Stimulated activated CD8-positive, alpha-beta memory T cell treated with anti-CD3 and anti-CD28 coated beads, Interleukin-12 subunit alpha, Interleukin-12 subunit beta, amount 100 ng/mL, for 1 hour (primary cell): ENCODE results near the gene COG4.
"Not testable (repeated sequence)": the region's sequence is repeated elsewhere in the genome, so short reads cannot be mapped to it uniquely, and the experiment has no call there.

ENCODE experiments used
- DNase-seq: peaks from one replicate; pipeline ENCODE4 v3.0.0-alpha.2; 2020; ENCODE audit warnings: low read depth

Gene COG4

DNA sequence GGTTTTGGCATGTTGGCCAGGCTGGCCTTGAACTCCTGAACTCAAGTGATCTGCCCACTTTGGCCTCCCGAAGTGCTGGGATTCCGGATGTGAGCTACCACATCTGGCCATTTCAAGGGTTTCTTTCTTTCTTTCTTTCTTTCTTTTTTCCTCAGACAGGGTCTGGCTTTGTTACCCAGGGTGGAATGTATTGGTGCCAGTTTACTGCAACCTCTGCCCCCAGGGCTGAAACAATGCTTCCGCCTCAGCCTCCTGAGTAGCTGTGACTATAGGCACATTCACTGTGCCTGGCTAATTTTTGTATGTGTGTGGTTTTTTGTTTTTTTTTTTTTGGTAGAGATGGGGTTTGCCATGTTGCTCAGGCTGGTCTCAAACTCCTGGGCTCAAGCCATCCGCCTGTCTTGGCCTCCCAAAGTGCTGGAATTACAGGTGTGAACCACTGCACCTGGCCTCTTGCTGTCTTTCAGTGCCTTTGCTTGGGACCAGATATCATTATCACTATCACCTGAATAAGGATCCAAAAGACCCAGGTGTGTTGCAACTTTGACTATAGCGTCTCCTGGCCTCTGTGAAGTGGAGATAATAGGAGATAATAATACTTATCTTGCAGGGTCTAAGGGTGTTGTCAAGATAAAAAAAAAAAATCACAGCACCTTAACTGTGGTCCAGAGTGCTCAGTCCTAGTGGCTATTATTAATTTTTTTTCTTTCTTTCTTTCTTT, 65.7 kb downstream of the COG4 start:
- DNase-seq = no peak

DNA sequence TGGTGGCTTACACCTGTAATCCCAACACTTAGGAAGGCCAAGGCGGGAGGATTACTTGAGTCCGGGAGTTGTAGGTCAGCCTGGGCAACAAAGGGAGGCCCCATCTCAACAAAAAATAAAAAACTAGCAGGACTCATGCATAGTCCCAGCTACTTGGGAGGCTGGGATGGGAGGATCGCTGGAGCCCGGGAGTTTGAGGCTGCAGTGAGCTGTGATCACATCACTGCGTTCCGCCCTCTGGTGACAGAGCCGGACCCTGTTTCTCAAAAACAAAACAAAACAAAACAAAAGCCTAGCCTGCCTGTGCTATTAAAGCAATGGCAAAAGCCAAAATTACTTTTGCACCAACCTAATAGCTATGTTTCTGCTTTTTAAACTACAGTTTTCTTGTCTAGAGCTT, 67.4 kb downstream of the COG4 start:
- DNase-seq = no peak

- peak; percentile 39 for DNase-seq
These were observed 68.9 kb downstream of the COG4 start, which contains the start of gene FCSK for GRCh38 chr16:70454222-70455034. Gene FCSK, plus strand, starts transcription at chr16:70454595. Its CDS starts 8,596 bp downstream, at chr16:70463191.

- no peak for DNase-seq
These were observed 69.5 kb downstream of the COG4 start for GRCh38 chr16:70453892-70454221.

GRCh38 chr16:70453117-70453891, 70.0 kb downstream of the COG4 start:
- DNase-seq = no peak

GRCh38 chr16:70451004-70451340, 72.4 kb downstream of the COG4 start:
- not testable (repeated sequence) for DNase-seq

DNA sequence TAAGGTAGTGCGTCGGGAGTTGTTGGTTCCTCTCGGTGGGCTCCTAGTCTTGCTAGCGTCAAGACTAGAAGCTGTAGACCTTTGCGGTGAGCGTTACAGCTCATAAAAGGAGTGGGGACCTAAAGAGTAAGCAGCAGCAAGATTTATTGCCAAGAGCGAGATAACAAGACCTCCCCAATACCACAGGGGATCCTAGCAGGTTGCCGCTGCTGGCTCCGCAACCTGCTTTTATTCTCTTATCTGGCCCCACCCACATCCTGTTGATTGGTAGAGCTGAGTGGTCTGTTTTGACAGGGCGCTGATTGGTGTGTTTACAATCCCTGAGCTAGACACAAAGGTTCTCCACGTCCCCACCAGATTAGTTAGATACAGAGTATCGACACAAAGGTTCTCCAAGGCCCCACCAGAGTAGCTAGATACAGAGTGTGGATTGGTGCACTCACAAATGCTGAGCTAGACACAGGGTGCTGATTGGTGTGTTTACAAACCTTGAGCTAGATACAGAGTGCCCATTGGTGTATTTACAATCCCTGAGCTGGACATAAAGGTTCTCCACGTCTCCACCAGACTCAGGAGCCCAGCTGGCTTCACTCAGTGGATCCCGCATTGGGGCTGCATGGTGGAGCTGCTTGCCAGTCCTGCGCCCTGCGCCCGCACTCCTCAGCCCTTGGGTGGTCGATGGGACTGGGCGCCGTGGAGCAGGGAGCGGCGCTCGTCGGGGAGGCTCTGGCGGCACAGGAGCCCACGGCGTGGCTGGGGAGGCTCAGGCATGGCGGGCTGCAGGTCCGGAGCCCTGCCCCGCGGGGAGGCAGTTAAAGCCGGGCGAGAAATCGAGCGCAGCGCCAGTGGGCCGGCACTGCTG, 73.0 kb downstream of the COG4 start:
- not testable (repeated sequence) for DNase-seq

GRCh38 chr16:70448075-70448474, 75.3 kb downstream of the COG4 start:
- DNase-seq = no peak

GRCh38 chr16:70444249-70445063, 78.9 kb downstream of the COG4 start:
- no peak for DNase-seq

DNA sequence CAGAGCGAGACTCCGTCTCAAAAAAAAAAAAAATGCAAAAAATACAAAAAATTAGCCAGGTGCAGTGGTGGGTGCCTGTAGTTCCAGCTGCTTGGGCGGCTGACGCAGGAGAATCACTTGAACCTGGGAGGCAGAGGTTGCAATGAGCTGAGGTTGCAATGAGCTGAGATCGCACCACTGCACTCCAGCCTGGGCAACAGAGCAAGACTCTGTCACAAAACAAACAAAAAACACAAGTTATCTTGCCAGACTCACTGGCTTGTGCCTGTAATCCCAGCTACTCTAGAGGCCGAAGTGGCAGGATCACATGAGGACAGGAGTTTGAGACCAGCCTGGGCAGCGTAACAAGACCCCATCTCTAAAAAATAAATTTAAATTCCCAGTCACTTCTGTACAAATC, 81.0 kb downstream of the COG4 start:
- no peak for DNase-seq

GRCh38 chr16:70441406-70441990, 81.9 kb downstream of the COG4 start:
- DNase-seq = no peak

DNA sequence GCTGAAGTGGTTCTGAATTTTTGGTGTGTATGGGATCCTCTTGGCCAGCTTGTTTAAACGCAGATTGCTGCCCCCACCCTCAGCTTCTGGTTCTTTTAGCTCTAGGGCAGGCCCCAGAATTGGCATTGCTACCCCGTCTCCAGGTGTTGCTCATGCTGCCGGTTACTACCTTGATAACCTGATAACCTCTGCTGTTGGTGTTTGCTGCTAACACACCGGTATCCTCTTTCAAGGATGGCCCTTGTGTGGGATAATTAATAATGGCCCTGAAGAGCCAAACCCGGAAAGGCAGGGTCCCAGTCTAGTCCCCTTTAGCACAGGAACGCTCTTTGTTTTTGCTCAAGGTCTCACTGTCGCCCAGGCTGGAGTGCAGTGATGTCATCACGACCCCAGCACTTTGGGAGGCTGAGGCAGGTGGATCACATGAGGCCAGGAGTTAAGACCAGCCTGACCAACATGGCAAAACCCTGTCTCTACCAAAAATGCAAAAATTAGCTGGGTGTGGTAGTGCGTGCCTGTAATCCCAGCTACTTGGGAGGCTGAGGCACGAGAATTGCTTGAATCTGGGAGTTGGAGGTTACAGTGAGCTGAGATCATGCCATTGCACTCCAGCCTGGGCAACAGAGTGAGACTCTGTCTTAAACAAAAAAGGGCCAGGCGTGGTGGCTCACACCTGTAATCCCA, 83.2 kb downstream of the COG4 start:
- no peak for DNase-seq

DNA sequence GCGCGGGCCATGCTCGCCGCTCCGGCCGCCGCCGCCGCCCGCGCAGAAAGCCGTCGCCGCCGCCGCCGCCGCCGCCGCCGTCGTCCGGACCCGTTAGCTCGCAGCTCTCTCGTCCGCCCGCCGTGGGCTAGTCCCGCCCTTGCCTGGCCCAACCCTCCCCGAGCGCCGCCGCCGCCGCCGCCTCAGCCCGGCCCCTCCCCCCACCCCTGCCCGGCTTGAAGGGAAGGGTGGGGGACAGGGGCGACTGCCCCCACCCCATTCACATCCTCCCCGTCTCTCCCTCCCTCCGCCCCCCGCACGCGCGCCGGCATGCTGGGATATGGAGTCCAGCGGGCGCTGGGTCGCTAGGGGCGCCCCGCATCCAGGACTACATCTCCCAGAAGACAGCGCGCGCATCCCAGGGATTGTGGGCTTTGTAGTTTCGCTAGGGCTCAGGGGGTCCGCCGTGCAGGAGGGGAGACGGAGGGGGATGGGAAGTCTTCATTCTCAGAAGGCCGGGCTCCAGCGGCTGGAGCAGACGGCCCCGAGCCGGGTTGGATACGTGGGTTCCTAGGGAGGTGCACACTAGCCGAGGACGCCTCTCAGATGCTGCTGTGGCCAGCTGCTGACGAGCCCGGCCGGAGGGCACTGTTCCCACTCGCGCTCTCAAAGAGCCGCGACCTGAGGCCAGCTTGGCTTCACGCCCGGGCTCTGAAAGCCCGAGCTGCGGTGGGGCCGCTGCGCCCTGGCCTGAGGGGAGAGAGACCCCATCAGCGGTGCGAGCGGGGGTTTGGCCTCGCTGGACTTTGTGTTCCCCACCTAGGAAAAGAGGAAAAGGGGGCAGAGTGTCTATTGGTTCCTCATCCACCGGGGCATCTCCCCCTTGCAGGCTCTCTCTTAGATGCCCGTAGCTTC, 84.1 kb downstream of the COG4 start, which contains the start of gene ST3GAL2:
TSS of gene ST3GAL2 (minus strand) at position 132 of the 894 bp plus-strand sequence. CDS start 40,570 bp downstream, outside the sequence.
- DNase-seq = peak; percentile 86

DNA sequence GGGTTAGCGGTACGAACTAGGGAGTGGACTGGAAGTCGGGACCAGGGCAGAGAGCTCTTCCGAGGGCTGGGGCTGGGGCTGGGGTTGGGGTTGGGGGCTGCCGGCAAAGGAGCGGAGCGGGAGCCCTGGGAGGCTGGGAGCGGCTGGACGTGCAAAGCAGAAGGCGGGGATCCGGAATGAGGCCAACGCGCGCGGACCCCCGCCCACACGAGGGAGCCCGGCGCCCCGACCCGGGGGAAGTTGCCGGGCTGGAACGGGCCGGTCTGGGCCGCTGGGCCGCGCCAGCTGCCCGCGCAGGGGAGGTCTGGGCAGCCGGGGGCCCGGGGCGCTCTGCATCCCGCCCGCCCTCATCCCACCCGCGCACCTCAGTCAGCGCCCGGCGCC, 84.8 kb downstream of the COG4 start:
- DNase-seq = no peak

- DNase-seq = no peak
These were observed 85.5 kb downstream of the COG4 start for GRCh38 chr16:70437582-70438557.

DNA sequence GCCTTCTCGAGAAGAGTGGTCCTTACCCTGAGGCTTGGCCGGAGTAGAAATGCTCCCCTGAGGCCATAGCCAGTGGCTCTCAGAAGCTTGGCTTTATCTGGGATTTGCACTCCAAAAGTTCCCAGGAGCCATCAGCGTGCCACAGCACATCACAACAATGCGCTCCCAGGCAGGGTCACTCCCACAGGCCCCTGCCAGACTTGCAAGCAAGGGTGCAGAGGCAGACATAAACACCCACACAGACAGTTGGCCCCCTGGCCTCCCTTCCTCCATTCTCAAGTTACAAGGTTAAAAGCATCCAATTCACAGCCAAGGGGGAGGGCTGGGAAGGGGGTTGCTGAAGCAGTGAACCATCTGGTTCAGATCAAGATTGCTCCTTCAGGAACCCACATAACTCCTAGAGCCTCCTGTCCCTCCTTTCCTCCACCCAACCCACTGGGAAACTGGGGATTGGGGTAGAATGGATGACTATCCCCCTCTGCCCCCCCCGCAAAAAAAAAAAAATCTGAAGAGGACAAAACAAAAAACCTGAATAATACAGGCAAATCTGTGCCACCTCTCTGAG, 86.3 kb downstream of the COG4 start:
- no peak for DNase-seq
